ENCODE measurements around the gene LAMB4. TPM values are rescaled to one million over a fixed set of nuclear protein-coding genes. Genes with fewer than 3 reads are reported as not detected.

LAMB4 gene
- total and polyA plus RNA-seq, 2 of the 4 experiments (the other 2 are of a cell fraction), result 0.12 to 0.18 TPM

- no peak overlapping the region for H3K56ac ChIP-seq (ENCODE audit: extremely low read depth, insufficient read depth, low read length)
- no peak for ATAC-seq (ENCODE audit: low read depth)
- no peak overlapping the region for H2AK9ac ChIP-seq (replicated peaks; ENCODE audit: low read depth, low read length, poor library complexity)
- no peaks in the 10 kb centered on the region for H3K27me3 ChIP-seq (ENCODE audit: control insufficient read depth, insufficient read depth, low read length)
- peaks cover 71% of the 10 kb centered on the region for H3K36me3 ChIP-seq (ENCODE audit: control insufficient read depth, insufficient read depth, low read length)
- H4K20me1 ChIP-seq (ENCODE audit: insufficient read depth, low read length), result peaks cover 16% of the 10 kb centered on the region; the same call in 1 of the 2 replicates
- H4K5ac ChIP-seq (ENCODE audit: low read depth, low read length), result no peak overlapping the region
- H3K4me1 ChIP-seq (ENCODE audit: control insufficient read depth, insufficient read depth, low read length), result peaks cover 3% of the 10 kb centered on the region
- peaks cover 5% of the 10 kb centered on the region; the same call in 1 of the 2 replicates for H3K9me1 ChIP-seq (ENCODE audit: insufficient read depth, low read length)
- H3K4me2 ChIP-seq (ENCODE audit: low read depth, low read length), result no peak overlapping the region
- no peak overlapping the region for H2BK5ac ChIP-seq (ENCODE audit: low read depth, low read length, poor library complexity, severe bottlenecking)
- ChIA-PET POLR2A (ENCODE audit: unreplicated experiment) (no interaction called here), CTCF (no interaction called here)
- BruUV-seq (replicated peaks), result no TSS peak
- H3K79me1 ChIP-seq (ENCODE audit: low read depth in 1 of 2, low read length in 2 of 2), result peaks cover 0 to 33% of the 10 kb centered on the region in 2 experiments
- H3K4me3 ChIP-seq (ENCODE audit: insufficient read depth, low read depth, low read length), result no peak overlapping the region
- H3K9me3 ChIP-seq (ENCODE audit: control insufficient read depth, insufficient read depth, low read length), result no peaks in the 10 kb centered on the region
- no peak overlapping the region for H2BK120ac ChIP-seq (ENCODE audit: low read depth, low read length)
- no peak for DNase-seq
- dilution Hi-C loops (cut with HindIII; ENCODE audit: low sequenced_read_pairs, unreplicated experiment), result no loop called here
- TF ChIP-seq RAD21 (IDR thresholded peaks at IDR 0.05; ENCODE audit: low read length) (no peak), POLR2A (IDR thresholded peaks at IDR 0.05; ENCODE audit: low read depth, low read length) (no peak), CEBPB (IDR thresholded peaks at IDR 0.05; ENCODE audit: low read depth, low read length) (no peak), NFE2L2 (IDR thresholded peaks at IDR 0.05; ENCODE audit: low read depth, low read length) (no peak), RFX5 (IDR thresholded peaks at IDR 0.05; ENCODE audit: low read depth, low read length) (no peak), FOS (IDR thresholded peaks at IDR 0.05; ENCODE audit: low read depth, low read length) (no peak), CHD1 (IDR thresholded peaks at IDR 0.05; ENCODE audit: low read depth, low read length) (no peak), BHLHE40 (IDR thresholded peaks at IDR 0.05; ENCODE audit: low read depth, low read length) (no peak), SMC3 (IDR thresholded peaks at IDR 0.05; ENCODE audit: low read depth, low read length) (no peak), MAFK (IDR thresholded peaks at IDR 0.05; ENCODE audit: low read depth, low read length) (no peak), CTCF (conservative IDR thresholded peaks at IDR 0.05; ENCODE audit: low read depth, low read length) (no peak), MAZ (IDR thresholded peaks at IDR 0.05; ENCODE audit: borderline replicate concordance, low read depth, low read length) (no peak), RCOR1 (IDR thresholded peaks at IDR 0.05; ENCODE audit: insufficient replicate concordance, low read length) (no peak)
- TF ChIP-seq, protein P1, sequence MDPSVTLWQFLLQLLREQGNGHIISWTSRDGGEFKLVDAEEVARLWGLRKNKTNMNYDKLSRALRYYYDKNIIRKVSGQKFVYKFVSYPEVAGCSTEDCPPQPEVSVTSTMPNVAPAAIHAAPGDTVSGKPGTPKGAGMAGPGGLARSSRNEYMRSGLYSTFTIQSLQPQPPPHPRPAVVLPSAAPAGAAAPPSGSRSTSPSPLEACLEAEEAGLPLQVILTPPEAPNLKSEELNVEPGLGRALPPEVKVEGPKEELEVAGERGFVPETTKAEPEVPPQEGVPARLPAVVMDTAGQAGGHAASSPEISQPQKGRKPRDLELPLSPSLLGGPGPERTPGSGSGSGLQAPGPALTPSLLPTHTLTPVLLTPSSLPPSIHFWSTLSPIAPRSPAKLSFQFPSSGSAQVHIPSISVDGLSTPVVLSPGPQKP (IDR thresholded peaks at IDR 0.05; ENCODE audit: borderline replicate concordance, low read depth, low read length), result no peak
- TF ChIP-seq, protein P2, sequence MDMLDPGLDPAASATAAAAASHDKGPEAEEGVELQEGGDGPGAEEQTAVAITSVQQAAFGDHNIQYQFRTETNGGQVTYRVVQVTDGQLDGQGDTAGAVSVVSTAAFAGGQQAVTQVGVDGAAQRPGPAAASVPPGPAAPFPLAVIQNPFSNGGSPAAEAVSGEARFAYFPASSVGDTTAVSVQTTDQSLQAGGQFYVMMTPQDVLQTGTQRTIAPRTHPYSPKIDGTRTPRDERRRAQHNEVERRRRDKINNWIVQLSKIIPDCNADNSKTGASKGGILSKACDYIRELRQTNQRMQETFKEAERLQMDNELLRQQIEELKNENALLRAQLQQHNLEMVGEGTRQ (IDR thresholded peaks at IDR 0.05; ENCODE audit: low read depth, low read length), result no peak
- H2AFZ ChIP-seq (replicated peaks; ENCODE audit: low read length, poor library complexity), result no peak overlapping the region
- no peak overlapping the region for H4K8ac ChIP-seq (ENCODE audit: low read depth in 2 of 2, low read length in 2 of 2)
- in situ Hi-C loops (cut with MboI; ENCODE audit: low sequenced_read_pairs), result no loop called here
- H2BK15ac ChIP-seq (ENCODE audit: low read depth, low read length), result no peak overlapping the region
- no peak overlapping the region for H3K14ac ChIP-seq (replicated peaks; ENCODE audit: low read depth, low read length)
- H3K4ac ChIP-seq (ENCODE audit: low read depth, low read length), result no peak overlapping the region
- no peak overlapping the region for H4K91ac ChIP-seq (ENCODE audit: insufficient read depth, low read depth, low read length)
- H3K27ac ChIP-seq (ENCODE audit: insufficient read depth, low read length), result no peak overlapping the region
- H2BK20ac ChIP-seq (ENCODE audit: low read depth, low read length), result no peak overlapping the region
- WGBS, 2 experiments (ENCODE audit: extremely low coverage in 2 of 2, insufficient read length in 1 of 2), result no CpG with 5 or more reads among the region's 5 CpGs
- H3K18ac ChIP-seq (ENCODE audit: low read depth, low read length), result no peak overlapping the region
- H2AK5ac ChIP-seq (ENCODE audit: low read depth, low read length), result no peak overlapping the region
- intact Hi-C loops (cut with micrococcal nuclease), result no loop called here
- no peak overlapping the region for H3K9ac ChIP-seq (ENCODE audit: low read depth, low read length)
- H3K23ac ChIP-seq (ENCODE audit: low read depth, low read length), result no peak overlapping the region
These were observed 151.2 kb downstream of the LAMB4 start for GRCh38 chr7:107978815-107979408.
